Panc1 (cell line): Measurements from ENCODE around the gene RAB3D. TPM values are rescaled to one million over a fixed set of nuclear protein-coding genes. Genes with fewer than 3 reads are reported as not detected.

Source experiments
- ATAC-seq: fragments of 200-7000 bp; cut with Tn5 transposase; 2 replicates; pipeline ENCODE4 v1.9.1; 2020; ENCODE audit warnings: mild to moderate bottlenecking, moderate library complexity
- BruUV-seq: library from RNA; stranded (reverse); fragments of 400-500 nt; replicated peaks from 2 replicates; lab custom pipeline; 2021; lab: Mats Ljungman, UMichigan
- CTCF ChIA-PET: fragments of 300-600 bp; sonication (Branson Sonifier 250); formaldehyde crosslinking; loops from one replicate; lab custom pipeline; 2022; ENCODE audit warnings: antibody characterized with exemption; lab: Charles Lee
- POLR2A ChIA-PET: fragments of 300-600 bp; sonication (Branson Sonifier 250); formaldehyde crosslinking; loops from one replicate; lab custom pipeline; 2022; ENCODE audit warnings: antibody characterized with exemption; lab: Charles Lee
- DNase-seq: peaks from one replicate; pipeline ENCODE4 v3.0.0-alpha.2; 2010; ENCODE audit warnings: low read depth, low spot score
- H3K27ac ChIP-seq: 2 replicates; pipeline ENCODE4 v1.5.1; 2011; ENCODE audit warnings: mild to moderate bottlenecking, low read length, inconsistent platforms
- H3K27me3 ChIP-seq: fragments of 200-500 bp; sonication (Bioruptor generic); 2 replicates; pipeline ENCODE4 v1.6.0; 2014; ENCODE audit warnings: low read length, inconsistent platforms; ENCODE audit not compliant: control insufficient read depth, insufficient read depth
- H3K36me3 ChIP-seq: fragments of 200-500 bp; sonication (Bioruptor generic); 2 replicates; pipeline ENCODE4 v1.5.1; 2014; ENCODE audit warnings: inconsistent platforms, mild to moderate bottlenecking, low read length, moderate library complexity; ENCODE audit not compliant: control insufficient read depth, insufficient read depth
- H3K4me1 ChIP-seq: 2 replicates; pipeline ENCODE4 v1.5.1; 2011; ENCODE audit warnings: inconsistent platforms, mild to moderate bottlenecking, low read length, moderate library complexity; ENCODE audit not compliant: control insufficient read depth, insufficient read depth
- H3K4me3 ChIP-seq, 2 experiments: 2 replicates each; pipeline ENCODE4 v1.5.1; 2011 to 2012; ENCODE audit warnings: low read depth in 2 of 2, low read length in 2 of 2, mild to moderate bottlenecking in 2 of 2, inconsistent platforms in 1 of 2, moderate library complexity in 1 of 2
- H3K9me3 ChIP-seq: fragments of 200-500 bp; sonication (Bioruptor generic); 2 replicates; pipeline ENCODE4 v1.5.1; 2014; ENCODE audit warnings: low read depth, mild to moderate bottlenecking, inconsistent platforms, low read length, moderate library complexity; ENCODE audit not compliant: control insufficient read depth, insufficient read depth
- POLR2AphosphoS5 ChIP-seq: IDR thresholded peaks from 2 replicates; pipeline ENCODE4 v1.6.1; 2012; ENCODE audit warnings: mild to moderate bottlenecking, low read depth, low read length, moderate library complexity
- SIN3A ChIP-seq: IDR thresholded peaks from 2 replicates; pipeline ENCODE4 v1.6.1; 2012; ENCODE audit warnings: low read depth, mild to moderate bottlenecking, low read length, moderate library complexity, borderline replicate concordance; ENCODE audit not compliant: insufficient read depth
- TCF7L2 ChIP-seq: IDR thresholded peaks from 2 replicates; pipeline ENCODE4 v1.6.1; 2011; ENCODE audit warnings: mild to moderate bottlenecking, low read depth, low read length, inconsistent platforms
- in situ Hi-C: cut with HindIII; loops from 2 replicates; pipeline ENCODE4 v1.10.0; 2016; ENCODE audit warnings: low sequenced_read_pairs, low pct_unique_long_range_greater_than_20kb
- intact Hi-C: fragments of 100-400 bp; cut with micrococcal nuclease; formaldehyde crosslinking; loops from one replicate; pipeline ENCODE4 v1.10.0; 2022; ENCODE audit not compliant: unreplicated experiment
- total RNA-seq: library from RNA; stranded (reverse); gene quantifications from one replicate; pipeline ENCODE4 v1.2.1, GENCODE V29; 2021; ENCODE audit not compliant: unreplicated experiment
- TF ChIP-seq, protein P1 (sequence below), 2 experiments: IDR thresholded peaks; 2 replicates each; pipeline ENCODE4 v1.6.1; 2011 to 2012; ENCODE audit warnings: low read depth in 2 of 2, control low read depth in 1 of 2, low read length in 1 of 2, mild to moderate bottlenecking in 1 of 2, moderate library complexity in 1 of 2; ENCODE audit not compliant: insufficient read depth in 1 of 2
- TF ChIP-seq, protein P2 (sequence below): fragments of 450-650 bp; IDR thresholded peaks from 2 replicates; pipeline ENCODE4 v1.5.1; 2017; ENCODE audit warnings: mild to moderate bottlenecking

The RAB3D gene
- total RNA-seq, 1 experiment from 2014 or later, result 46.6 TPM

DNA sequence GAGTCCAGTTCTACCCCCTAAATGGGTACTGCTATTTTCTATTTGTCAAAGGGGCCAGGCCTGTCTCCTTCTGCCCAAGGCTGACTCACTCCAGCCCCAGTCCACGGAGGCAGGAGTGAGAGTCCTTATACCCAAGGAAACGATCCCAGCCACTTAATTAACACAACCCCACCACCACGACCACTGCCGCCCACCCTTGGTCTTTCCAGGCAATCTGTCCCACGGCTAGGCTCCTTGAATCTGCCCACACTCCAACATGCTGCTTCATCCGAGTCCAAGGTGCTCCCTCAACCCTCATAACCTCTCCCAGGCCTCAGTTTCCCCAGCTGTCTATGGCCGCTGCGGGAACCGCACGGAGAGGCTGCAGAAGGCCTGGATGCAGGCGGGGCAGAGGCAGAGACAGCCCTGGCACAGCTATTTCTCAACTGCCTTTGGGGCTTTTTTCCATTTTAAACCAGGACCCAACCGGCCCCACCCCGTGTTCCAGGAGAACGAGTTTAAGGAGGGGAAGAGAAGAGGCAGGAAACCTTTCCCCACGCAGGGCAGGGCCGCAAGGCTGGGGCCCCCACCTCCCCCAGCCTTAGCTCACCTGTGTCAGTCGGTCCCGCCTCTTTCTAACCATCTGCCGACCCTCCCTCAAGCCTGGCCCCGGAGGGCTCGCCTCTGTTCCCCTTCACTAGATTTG lies 746 bp downstream of the RAB3D start:
- POLR2A ChIA-PET, result no interaction called here
- in situ Hi-C loops, result no loop called here

DNA sequence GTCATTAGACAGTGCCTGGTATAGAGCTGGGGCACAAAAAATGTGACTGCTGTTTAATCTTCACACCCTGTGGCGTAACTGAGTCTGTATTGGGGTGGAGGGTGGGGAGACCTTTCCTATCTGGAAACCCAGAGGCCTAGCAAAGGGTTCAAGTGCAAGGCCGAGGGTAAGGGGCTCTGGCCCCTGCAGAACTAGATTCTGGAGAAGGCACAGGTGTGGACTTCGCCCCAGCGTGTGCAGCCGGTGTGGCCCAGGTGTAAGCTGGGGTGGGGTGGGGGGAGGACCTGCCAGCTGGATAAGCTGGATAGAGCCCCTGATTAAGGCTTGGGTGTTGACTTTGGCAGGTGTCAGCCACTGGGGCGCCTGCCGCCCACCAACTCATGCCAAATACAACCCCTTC lies 1.3 kb downstream of the RAB3D start:
- no peak for TF ChIP-seq TCF7L2
- no peak for TF ChIP-seq POLR2AphosphoS5
- TF ChIP-seq, protein P1, sequence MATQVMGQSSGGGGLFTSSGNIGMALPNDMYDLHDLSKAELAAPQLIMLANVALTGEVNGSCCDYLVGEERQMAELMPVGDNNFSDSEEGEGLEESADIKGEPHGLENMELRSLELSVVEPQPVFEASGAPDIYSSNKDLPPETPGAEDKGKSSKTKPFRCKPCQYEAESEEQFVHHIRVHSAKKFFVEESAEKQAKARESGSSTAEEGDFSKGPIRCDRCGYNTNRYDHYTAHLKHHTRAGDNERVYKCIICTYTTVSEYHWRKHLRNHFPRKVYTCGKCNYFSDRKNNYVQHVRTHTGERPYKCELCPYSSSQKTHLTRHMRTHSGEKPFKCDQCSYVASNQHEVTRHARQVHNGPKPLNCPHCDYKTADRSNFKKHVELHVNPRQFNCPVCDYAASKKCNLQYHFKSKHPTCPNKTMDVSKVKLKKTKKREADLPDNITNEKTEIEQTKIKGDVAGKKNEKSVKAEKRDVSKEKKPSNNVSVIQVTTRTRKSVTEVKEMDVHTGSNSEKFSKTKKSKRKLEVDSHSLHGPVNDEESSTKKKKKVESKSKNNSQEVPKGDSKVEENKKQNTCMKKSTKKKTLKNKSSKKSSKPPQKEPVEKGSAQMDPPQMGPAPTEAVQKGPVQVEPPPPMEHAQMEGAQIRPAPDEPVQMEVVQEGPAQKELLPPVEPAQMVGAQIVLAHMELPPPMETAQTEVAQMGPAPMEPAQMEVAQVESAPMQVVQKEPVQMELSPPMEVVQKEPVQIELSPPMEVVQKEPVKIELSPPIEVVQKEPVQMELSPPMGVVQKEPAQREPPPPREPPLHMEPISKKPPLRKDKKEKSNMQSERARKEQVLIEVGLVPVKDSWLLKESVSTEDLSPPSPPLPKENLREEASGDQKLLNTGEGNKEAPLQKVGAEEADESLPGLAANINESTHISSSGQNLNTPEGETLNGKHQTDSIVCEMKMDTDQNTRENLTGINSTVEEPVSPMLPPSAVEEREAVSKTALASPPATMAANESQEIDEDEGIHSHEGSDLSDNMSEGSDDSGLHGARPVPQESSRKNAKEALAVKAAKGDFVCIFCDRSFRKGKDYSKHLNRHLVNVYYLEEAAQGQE (IDR thresholded peaks at IDR 0.05; ENCODE audit: insufficient read depth in 1 of 2, low read depth in 2 of 2, low read length in 1 of 2), result no peak
- TF ChIP-seq SIN3A, result no peak
- TF ChIP-seq, protein P2, sequence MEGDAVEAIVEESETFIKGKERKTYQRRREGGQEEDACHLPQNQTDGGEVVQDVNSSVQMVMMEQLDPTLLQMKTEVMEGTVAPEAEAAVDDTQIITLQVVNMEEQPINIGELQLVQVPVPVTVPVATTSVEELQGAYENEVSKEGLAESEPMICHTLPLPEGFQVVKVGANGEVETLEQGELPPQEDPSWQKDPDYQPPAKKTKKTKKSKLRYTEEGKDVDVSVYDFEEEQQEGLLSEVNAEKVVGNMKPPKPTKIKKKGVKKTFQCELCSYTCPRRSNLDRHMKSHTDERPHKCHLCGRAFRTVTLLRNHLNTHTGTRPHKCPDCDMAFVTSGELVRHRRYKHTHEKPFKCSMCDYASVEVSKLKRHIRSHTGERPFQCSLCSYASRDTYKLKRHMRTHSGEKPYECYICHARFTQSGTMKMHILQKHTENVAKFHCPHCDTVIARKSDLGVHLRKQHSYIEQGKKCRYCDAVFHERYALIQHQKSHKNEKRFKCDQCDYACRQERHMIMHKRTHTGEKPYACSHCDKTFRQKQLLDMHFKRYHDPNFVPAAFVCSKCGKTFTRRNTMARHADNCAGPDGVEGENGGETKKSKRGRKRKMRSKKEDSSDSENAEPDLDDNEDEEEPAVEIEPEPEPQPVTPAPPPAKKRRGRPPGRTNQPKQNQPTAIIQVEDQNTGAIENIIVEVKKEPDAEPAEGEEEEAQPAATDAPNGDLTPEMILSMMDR, result no peak
- ChIA-PET CTCF (interaction anchor here (0.6 kb wide), 2 partner anchors 44 to 97 kb away, joined by 3 to 4 read pairs; no protein-coding TSS in a partner anchor), POLR2A (no interaction called here)
- ATAC-seq, result no peak
- H3K9me3 ChIP-seq, result no peaks in the 10 kb centered on the region
- no peaks in the 10 kb centered on the region for H3K36me3 ChIP-seq
- H3K4me1 ChIP-seq, result 0 out of 2 replicates have a peak, but pooled peaks cover 6% of the 10 kb centered on the region
- DNase-seq, result no peak
- no TSS peak for BruUV-seq
- no peak overlapping the region; the same call in 1 of the 2 replicates for H3K27ac ChIP-seq
- intact Hi-C loops, result no loop called here
- no peaks in the 10 kb centered on the region for H3K27me3 ChIP-seq
- H3K4me3 ChIP-seq, result peak overlapping the region in 1 of 2 experiments; percentile 63; a peak in 2 of 4 replicates
- in situ Hi-C loops, result no loop called here

More for the DNA sequence above, 746 bp downstream of the RAB3D start:
- peak; percentile 23 for ATAC-seq
- TF ChIP-seq, protein P2, result no peak
- TF ChIP-seq TCF7L2 (no peak), POLR2AphosphoS5 (no peak), SIN3A (no peak)
- TF ChIP-seq, protein P1 (IDR thresholded peaks at IDR 0.05; ENCODE audit: insufficient read depth in 1 of 2, low read depth in 2 of 2, low read length in 1 of 2), result no peak
- no TSS peak for BruUV-seq
- Histone ChIP-seq H3K27ac (peak overlapping the region; percentile 52), H3K27me3 (no peaks in the 10 kb centered on the region), H3K4me3 (peak overlapping the region; percentile 61 to 63), H3K9me3 (no peaks in the 10 kb centered on the region), H3K36me3 (no peaks in the 10 kb centered on the region), H3K4me1 (0 out of 2 replicates have a peak, but pooled peaks cover 6% of the 10 kb centered on the region)
- CTCF ChIA-PET, result no interaction called here
- intact Hi-C loops, result no loop called here
- DNase-seq, result no peak
